WTC11 (cell line): Measurements from ENCODE around the gene TRAIP. TPM values are rescaled to one million over a fixed set of nuclear protein-coding genes. Genes with fewer than 3 reads are reported as not detected.

Experiments used
- ATAC-seq: fragments of 200-7000 bp; cut with Tn5 transposase; 2 replicates; pipeline ENCODE4 v1.10.0; 2021; ENCODE audit warnings: mild to moderate bottlenecking, moderate library complexity
- CTCF ChIA-PET: fragments of 300-600 bp; sonication (Branson Sonifier 250); formaldehyde crosslinking; loops from one replicate; lab custom pipeline; 2021; ENCODE audit warnings: antibody characterized with exemption; lab: Charles Lee
- POLR2A ChIA-PET: fragments of 350-600 bp; sonication (Branson Sonifier 250); formaldehyde crosslinking; loops from one replicate; lab custom pipeline; 2021; ENCODE audit warnings: antibody characterized with exemption; lab: Charles Lee
- DNase-seq: peaks from one replicate; pipeline ENCODE4 v3.0.0; 2021; ENCODE audit warnings: low spot score
- H3K27ac Mint-ChIP-seq: 2 replicates; pipeline ENCODE4 v1.8.0; 2021; ENCODE audit warnings: mixed read lengths
- H3K27me3 Mint-ChIP-seq: 2 replicates; pipeline ENCODE4 v1.8.0; 2021; ENCODE audit warnings: low read depth, mild to moderate bottlenecking, moderate library complexity, mixed read lengths
- H3K36me3 Mint-ChIP-seq: 2 replicates; pipeline ENCODE4 v1.8.0; 2021; ENCODE audit warnings: mixed read lengths
- H3K4me1 Mint-ChIP-seq: 2 replicates; pipeline ENCODE4 v1.8.0; 2022; ENCODE audit warnings: mixed read lengths
- H3K4me3 Mint-ChIP-seq: 2 replicates; pipeline ENCODE4 v1.8.0; 2021; ENCODE audit warnings: mild to moderate bottlenecking, moderate library complexity, mixed read lengths
- H3K9me3 Mint-ChIP-seq: 2 replicates; pipeline ENCODE4 v1.8.0; 2021; ENCODE audit warnings: mixed read lengths
- CREB1 ChIP-seq: sonication (generic); formaldehyde crosslinking; IDR thresholded peaks from 2 replicates; pipeline ENCODE4 v1.8.0; 2023; ENCODE audit warnings: mild to moderate bottlenecking, missing genetic modification reagents
- NR3C1 ChIP-seq: sonication (generic); formaldehyde crosslinking; conservative IDR thresholded peaks from 2 replicates; pipeline ENCODE4 v1.8.1; 2023; ENCODE audit warnings: low read depth, mild to moderate bottlenecking, missing genetic modification reagents
- SP1 ChIP-seq: sonication (generic); formaldehyde crosslinking; conservative IDR thresholded peaks from 2 replicates; pipeline ENCODE4 v1.8.1; 2022; ENCODE audit warnings: missing genetic modification reagents
- TCF7 ChIP-seq: sonication (generic); formaldehyde crosslinking; IDR thresholded peaks from 2 replicates; pipeline ENCODE4 v1.8.0; 2022; ENCODE audit warnings: mild to moderate bottlenecking, low read depth, missing genetic modification reagents, moderate library complexity
- TEAD1 ChIP-seq: sonication (generic); formaldehyde crosslinking; IDR thresholded peaks from 2 replicates; pipeline ENCODE4 v1.8.0; 2022; ENCODE audit warnings: mild to moderate bottlenecking, missing genetic modification reagents
- ZNF416 ChIP-seq: fragments of 250-450 bp; sonication (Bioruptor Pico); IDR thresholded peaks from 2 replicates; pipeline ENCODE4 v1.9.0; 2021; ENCODE audit warnings: mild to moderate bottlenecking, inconsistent platforms
- ZNF671 ChIP-seq: fragments of 250-450 bp; sonication (Bioruptor Pico); IDR thresholded peaks from 2 replicates; pipeline ENCODE4 v1.8.0; 2021; ENCODE audit warnings: mild to moderate bottlenecking
- total RNA-seq: library from RNA; stranded (reverse); gene quantifications from 3 replicates; pipeline ENCODE4 v1.2.3, GENCODE V29; 2021
- TF ChIP-seq, protein P1 (sequence below): sonication (generic); formaldehyde crosslinking; conservative IDR thresholded peaks from 2 replicates; pipeline ENCODE4 v1.8.1; 2023; ENCODE audit warnings: mild to moderate bottlenecking, low read depth, missing genetic modification reagents, moderate library complexity
- TF ChIP-seq, protein P2 (sequence below): sonication (generic); formaldehyde crosslinking; IDR thresholded peaks from 2 replicates; pipeline ENCODE4 v1.8.0; 2022; ENCODE audit warnings: mild to moderate bottlenecking, missing genetic modification reagents
- TF ChIP-seq, protein P3 (sequence below): sonication (generic); formaldehyde crosslinking; IDR thresholded peaks from 2 replicates; pipeline ENCODE4 v1.8.0; 2023; ENCODE audit warnings: mild to moderate bottlenecking, missing genetic modification reagents
- TF ChIP-seq, protein P4 (sequence below): sonication (generic); formaldehyde crosslinking; IDR thresholded peaks from 2 replicates; pipeline ENCODE4 v1.8.1; 2023; ENCODE audit warnings: mild to moderate bottlenecking, missing genetic modification reagents, moderate library complexity
- TF ChIP-seq, protein P5 (sequence below): sonication (generic); formaldehyde crosslinking; IDR thresholded peaks from 2 replicates; pipeline ENCODE4 v1.8.1; 2022; ENCODE audit warnings: low read depth, mild to moderate bottlenecking, moderate library complexity, missing genetic modification reagents, borderline replicate concordance
- TF ChIP-seq, protein P6 (sequence below): fragments of 200-600 bp; IDR thresholded peaks from 2 replicates; pipeline ENCODE4 v1.8.0; 2022; ENCODE audit warnings: antibody characterized with exemption
- TF ChIP-seq, protein P7 (sequence below): fragments of 250-450 bp; sonication (Bioruptor Pico); IDR thresholded peaks from 2 replicates; pipeline ENCODE4 v1.9.0; 2021; ENCODE audit warnings: mild to moderate bottlenecking
- TF ChIP-seq, protein P8 (sequence below): sonication (generic); formaldehyde crosslinking; IDR thresholded peaks from 2 replicates; pipeline ENCODE4 v1.8.0; 2023; ENCODE audit warnings: missing genetic modification reagents

The TRAIP gene
- total RNA-seq, 1 experiment from 2014 or later, result 25.9 TPM

DNA sequence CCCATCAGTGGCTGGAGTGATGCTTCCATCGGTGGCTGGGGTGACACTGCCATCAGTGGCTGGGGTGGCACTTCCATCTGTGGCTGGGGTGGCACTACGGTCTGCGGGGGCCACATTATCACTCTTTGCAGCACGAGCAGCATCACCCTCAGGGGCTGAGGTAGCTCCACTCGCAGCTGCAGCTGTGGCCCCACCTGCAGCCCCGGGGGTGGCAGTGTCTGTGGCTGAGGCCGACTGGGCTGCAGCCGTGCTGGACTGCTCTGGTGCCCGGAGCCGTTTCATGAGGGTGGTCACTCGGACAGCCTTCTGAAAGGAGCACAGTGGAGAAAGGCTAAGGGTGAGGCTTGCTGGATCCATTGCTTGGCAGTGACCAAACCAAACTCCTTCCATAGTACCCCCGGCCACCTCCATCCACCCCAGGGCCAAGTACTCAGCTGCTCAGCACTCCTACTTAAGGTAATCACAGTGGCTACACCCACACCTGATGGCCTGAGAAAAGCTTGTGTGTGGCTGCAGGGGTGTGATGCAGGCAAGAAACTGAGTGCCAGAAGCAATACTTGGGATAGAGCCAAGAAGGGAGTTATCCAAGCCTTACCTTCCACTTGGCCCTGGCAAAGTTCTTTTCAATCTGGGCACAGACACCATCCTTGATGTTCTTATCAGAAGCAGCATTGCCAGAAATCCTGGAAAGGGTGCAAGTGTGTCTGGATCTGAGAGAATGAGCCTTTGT, 3.4 kb upstream of the TRAIP start:
- H3K27me3 Mint-ChIP-seq, result no peaks in the 10 kb centered on the region
- H3K27ac Mint-ChIP-seq, result no peak overlapping the region
- H3K36me3 Mint-ChIP-seq, result peaks cover 13% of the 10 kb centered on the region
- no peak for ATAC-seq
- no peak overlapping the region for H3K4me3 Mint-ChIP-seq
- TF ChIP-seq, protein P1, sequence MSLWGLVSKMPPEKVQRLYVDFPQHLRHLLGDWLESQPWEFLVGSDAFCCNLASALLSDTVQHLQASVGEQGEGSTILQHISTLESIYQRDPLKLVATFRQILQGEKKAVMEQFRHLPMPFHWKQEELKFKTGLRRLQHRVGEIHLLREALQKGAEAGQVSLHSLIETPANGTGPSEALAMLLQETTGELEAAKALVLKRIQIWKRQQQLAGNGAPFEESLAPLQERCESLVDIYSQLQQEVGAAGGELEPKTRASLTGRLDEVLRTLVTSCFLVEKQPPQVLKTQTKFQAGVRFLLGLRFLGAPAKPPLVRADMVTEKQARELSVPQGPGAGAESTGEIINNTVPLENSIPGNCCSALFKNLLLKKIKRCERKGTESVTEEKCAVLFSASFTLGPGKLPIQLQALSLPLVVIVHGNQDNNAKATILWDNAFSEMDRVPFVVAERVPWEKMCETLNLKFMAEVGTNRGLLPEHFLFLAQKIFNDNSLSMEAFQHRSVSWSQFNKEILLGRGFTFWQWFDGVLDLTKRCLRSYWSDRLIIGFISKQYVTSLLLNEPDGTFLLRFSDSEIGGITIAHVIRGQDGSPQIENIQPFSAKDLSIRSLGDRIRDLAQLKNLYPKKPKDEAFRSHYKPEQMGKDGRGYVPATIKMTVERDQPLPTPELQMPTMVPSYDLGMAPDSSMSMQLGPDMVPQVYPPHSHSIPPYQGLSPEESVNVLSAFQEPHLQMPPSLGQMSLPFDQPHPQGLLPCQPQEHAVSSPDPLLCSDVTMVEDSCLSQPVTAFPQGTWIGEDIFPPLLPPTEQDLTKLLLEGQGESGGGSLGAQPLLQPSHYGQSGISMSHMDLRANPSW (CRISPR knock-in tag), result no peak
- TF ChIP-seq CREB1 (CRISPR knock-in tag), result no peak
- TF ChIP-seq, protein P2, sequence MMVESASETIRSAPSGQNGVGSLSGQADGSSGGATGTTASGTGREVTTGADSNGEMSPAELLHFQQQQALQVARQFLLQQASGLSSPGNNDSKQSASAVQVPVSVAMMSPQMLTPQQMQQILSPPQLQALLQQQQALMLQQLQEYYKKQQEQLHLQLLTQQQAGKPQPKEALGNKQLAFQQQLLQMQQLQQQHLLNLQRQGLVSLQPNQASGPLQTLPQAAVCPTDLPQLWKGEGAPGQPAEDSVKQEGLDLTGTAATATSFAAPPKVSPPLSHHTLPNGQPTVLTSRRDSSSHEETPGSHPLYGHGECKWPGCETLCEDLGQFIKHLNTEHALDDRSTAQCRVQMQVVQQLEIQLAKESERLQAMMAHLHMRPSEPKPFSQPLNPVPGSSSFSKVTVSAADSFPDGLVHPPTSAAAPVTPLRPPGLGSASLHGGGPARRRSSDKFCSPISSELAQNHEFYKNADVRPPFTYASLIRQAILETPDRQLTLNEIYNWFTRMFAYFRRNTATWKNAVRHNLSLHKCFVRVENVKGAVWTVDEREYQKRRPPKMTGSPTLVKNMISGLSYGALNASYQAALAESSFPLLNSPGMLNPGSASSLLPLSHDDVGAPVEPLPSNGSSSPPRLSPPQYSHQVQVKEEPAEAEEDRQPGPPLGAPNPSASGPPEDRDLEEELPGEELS (CRISPR knock-in tag), result no peak
- TF ChIP-seq, protein P3, sequence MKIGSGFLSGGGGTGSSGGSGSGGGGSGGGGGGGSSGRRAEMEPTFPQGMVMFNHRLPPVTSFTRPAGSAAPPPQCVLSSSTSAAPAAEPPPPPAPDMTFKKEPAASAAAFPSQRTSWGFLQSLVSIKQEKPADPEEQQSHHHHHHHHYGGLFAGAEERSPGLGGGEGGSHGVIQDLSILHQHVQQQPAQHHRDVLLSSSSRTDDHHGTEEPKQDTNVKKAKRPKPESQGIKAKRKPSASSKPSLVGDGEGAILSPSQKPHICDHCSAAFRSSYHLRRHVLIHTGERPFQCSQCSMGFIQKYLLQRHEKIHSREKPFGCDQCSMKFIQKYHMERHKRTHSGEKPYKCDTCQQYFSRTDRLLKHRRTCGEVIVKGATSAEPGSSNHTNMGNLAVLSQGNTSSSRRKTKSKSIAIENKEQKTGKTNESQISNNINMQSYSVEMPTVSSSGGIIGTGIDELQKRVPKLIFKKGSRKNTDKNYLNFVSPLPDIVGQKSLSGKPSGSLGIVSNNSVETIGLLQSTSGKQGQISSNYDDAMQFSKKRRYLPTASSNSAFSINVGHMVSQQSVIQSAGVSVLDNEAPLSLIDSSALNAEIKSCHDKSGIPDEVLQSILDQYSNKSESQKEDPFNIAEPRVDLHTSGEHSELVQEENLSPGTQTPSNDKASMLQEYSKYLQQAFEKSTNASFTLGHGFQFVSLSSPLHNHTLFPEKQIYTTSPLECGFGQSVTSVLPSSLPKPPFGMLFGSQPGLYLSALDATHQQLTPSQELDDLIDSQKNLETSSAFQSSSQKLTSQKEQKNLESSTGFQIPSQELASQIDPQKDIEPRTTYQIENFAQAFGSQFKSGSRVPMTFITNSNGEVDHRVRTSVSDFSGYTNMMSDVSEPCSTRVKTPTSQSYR (CRISPR knock-in tag), result no peak
- TF ChIP-seq, protein P4, sequence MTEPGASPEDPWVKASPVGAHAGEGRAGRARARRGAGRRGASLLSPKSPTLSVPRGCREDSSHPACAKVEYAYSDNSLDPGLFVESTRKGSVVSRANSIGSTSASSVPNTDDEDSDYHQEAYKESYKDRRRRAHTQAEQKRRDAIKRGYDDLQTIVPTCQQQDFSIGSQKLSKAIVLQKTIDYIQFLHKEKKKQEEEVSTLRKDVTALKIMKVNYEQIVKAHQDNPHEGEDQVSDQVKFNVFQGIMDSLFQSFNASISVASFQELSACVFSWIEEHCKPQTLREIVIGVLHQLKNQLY (CRISPR knock-in tag), result no peak
- TF ChIP-seq, protein P5, sequence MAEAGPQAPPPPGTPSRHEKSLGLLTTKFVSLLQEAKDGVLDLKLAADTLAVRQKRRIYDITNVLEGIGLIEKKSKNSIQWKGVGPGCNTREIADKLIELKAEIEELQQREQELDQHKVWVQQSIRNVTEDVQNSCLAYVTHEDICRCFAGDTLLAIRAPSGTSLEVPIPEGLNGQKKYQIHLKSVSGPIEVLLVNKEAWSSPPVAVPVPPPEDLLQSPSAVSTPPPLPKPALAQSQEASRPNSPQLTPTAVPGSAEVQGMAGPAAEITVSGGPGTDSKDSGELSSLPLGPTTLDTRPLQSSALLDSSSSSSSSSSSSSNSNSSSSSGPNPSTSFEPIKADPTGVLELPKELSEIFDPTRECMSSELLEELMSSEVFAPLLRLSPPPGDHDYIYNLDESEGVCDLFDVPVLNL (CRISPR knock-in tag), result no peak
- no peak for TF ChIP-seq ZNF416
- TF ChIP-seq, protein P6, sequence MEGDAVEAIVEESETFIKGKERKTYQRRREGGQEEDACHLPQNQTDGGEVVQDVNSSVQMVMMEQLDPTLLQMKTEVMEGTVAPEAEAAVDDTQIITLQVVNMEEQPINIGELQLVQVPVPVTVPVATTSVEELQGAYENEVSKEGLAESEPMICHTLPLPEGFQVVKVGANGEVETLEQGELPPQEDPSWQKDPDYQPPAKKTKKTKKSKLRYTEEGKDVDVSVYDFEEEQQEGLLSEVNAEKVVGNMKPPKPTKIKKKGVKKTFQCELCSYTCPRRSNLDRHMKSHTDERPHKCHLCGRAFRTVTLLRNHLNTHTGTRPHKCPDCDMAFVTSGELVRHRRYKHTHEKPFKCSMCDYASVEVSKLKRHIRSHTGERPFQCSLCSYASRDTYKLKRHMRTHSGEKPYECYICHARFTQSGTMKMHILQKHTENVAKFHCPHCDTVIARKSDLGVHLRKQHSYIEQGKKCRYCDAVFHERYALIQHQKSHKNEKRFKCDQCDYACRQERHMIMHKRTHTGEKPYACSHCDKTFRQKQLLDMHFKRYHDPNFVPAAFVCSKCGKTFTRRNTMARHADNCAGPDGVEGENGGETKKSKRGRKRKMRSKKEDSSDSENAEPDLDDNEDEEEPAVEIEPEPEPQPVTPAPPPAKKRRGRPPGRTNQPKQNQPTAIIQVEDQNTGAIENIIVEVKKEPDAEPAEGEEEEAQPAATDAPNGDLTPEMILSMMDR, result no peak
- TF ChIP-seq, protein P7, sequence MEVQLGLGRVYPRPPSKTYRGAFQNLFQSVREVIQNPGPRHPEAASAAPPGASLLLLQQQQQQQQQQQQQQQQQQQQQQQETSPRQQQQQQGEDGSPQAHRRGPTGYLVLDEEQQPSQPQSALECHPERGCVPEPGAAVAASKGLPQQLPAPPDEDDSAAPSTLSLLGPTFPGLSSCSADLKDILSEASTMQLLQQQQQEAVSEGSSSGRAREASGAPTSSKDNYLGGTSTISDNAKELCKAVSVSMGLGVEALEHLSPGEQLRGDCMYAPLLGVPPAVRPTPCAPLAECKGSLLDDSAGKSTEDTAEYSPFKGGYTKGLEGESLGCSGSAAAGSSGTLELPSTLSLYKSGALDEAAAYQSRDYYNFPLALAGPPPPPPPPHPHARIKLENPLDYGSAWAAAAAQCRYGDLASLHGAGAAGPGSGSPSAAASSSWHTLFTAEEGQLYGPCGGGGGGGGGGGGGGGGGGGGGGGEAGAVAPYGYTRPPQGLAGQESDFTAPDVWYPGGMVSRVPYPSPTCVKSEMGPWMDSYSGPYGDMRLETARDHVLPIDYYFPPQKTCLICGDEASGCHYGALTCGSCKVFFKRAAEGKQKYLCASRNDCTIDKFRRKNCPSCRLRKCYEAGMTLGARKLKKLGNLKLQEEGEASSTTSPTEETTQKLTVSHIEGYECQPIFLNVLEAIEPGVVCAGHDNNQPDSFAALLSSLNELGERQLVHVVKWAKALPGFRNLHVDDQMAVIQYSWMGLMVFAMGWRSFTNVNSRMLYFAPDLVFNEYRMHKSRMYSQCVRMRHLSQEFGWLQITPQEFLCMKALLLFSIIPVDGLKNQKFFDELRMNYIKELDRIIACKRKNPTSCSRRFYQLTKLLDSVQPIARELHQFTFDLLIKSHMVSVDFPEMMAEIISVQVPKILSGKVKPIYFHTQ, result no peak
- TF ChIP-seq, protein P8, sequence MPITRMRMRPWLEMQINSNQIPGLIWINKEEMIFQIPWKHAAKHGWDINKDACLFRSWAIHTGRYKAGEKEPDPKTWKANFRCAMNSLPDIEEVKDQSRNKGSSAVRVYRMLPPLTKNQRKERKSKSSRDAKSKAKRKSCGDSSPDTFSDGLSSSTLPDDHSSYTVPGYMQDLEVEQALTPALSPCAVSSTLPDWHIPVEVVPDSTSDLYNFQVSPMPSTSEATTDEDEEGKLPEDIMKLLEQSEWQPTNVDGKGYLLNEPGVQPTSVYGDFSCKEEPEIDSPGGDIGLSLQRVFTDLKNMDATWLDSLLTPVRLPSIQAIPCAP (CRISPR knock-in tag), result no peak
- no peak for TF ChIP-seq SP1 (CRISPR knock-in tag)
- TF ChIP-seq NR3C1 (CRISPR knock-in tag), result no peak
- TF ChIP-seq TCF7 (CRISPR knock-in tag), result no peak
- no peak for TF ChIP-seq ZNF671 (CRISPR knock-in tag)
- TF ChIP-seq TEAD1, result no peak
- no peak for DNase-seq
- H3K9me3 Mint-ChIP-seq, result no peaks in the 10 kb centered on the region
- ChIA-PET CTCF (no interaction called here), POLR2A (no interaction called here)
- peaks cover 17% of the 10 kb centered on the region for H3K4me1 Mint-ChIP-seq
